ENCODE measurements around the gene RAB36. TPM values are rescaled to one million over a fixed set of nuclear protein-coding genes. Genes with fewer than 3 reads are reported as not detected.

The RAB36 gene
- total and polyA plus RNA-seq, 9 of the 15 experiments (the other 6 are each of a cell fraction or from before 2014, with no cell fraction given), result 0.04 to 0.50 (median 0.08) TPM; not detected in 3

GRCh38 chr22:23110922-23111527 is 34.3 kb upstream of the RAB36 start (continued):
- TF ChIP-seq ZBTB7A (IDR thresholded peaks at IDR 0.05; ENCODE audit: borderline replicate concordance, control insufficient read depth, low read depth, low read length) (0 out of 2 replicates have a peak, but pooled peaks have one; percentile 43), ETS1 (conservative IDR thresholded peaks at IDR 0.05; ENCODE audit: control insufficient read depth, low read depth, low read length) (0 out of 2 replicates have a peak, but pooled peaks have one; percentile 56), NRF1 (conservative IDR thresholded peaks at IDR 0.05 in 1 of 2, IDR thresholded peaks at IDR 0.05 in 1 of 2) (peak; percentile 57 to 62), PRMT5 (CRISPR knock-in tag; IDR thresholded peaks at IDR 0.05) (0 out of 2 replicates have a peak, but pooled peaks have one; percentile 8), WHSC1 (IDR thresholded peaks at IDR 0.05; ENCODE audit: low read length) (no peak), PKNOX1 (IDR thresholded peaks at IDR 0.05) (no peak), SPI1 (IDR thresholded peaks at IDR 0.05; ENCODE audit: borderline replicate concordance, low read depth, low read length) (no peak)
- TF ChIP-seq, protein P1, sequence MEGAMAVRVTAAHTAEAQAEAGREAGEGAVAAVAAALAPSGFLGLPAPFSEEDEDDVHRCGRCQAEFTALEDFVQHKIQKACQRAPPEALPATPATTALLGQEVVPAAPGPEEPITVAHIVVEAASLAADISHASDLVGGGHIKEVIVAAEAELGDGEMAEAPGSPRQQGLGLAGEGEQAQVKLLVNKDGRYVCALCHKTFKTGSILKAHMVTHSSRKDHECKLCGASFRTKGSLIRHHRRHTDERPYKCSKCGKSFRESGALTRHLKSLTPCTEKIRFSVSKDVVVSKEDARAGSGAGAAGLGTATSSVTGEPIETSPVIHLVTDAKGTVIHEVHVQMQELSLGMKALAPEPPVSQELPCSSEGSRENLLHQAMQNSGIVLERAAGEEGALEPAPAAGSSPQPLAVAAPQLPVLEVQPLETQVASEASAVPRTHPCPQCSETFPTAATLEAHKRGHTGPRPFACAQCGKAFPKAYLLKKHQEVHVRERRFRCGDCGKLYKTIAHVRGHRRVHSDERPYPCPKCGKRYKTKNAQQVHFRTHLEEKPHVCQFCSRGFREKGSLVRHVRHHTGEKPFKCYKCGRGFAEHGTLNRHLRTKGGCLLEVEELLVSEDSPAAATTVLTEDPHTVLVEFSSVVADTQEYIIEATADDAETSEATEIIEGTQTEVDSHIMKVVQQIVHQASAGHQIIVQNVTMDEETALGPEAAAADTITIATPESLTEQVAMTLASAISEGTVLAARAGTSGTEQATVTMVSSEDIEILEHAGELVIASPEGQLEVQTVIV (CRISPR knock-in tag; IDR thresholded peaks at IDR 0.05; ENCODE audit: borderline replicate concordance), result no peak
- TF ChIP-seq, protein P2, sequence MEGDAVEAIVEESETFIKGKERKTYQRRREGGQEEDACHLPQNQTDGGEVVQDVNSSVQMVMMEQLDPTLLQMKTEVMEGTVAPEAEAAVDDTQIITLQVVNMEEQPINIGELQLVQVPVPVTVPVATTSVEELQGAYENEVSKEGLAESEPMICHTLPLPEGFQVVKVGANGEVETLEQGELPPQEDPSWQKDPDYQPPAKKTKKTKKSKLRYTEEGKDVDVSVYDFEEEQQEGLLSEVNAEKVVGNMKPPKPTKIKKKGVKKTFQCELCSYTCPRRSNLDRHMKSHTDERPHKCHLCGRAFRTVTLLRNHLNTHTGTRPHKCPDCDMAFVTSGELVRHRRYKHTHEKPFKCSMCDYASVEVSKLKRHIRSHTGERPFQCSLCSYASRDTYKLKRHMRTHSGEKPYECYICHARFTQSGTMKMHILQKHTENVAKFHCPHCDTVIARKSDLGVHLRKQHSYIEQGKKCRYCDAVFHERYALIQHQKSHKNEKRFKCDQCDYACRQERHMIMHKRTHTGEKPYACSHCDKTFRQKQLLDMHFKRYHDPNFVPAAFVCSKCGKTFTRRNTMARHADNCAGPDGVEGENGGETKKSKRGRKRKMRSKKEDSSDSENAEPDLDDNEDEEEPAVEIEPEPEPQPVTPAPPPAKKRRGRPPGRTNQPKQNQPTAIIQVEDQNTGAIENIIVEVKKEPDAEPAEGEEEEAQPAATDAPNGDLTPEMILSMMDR (IDR thresholded peaks at IDR 0.05 in 2 of 3, conservative IDR thresholded peaks at IDR 0.05 in 1 of 3; ENCODE audit: insufficient read depth in 2 of 3, low read depth in 1 of 3, low read length in 3 of 3), result peak in 1 of 3 experiments; percentile 32; a peak in 2 of 6 replicates

Measured in K562 (cell line).